Stomach (tissue), 4 donors: ENCODE results near the gene HELZ.

Experiments used
- CTCF ChIP-seq, 7 experiments: fragments of 450-650 bp in 4 of 7; fragments of 200-600 bp in 3 of 7; sonication (generic) in 3 of 7; IDR thresholded peaks; one replicate each; pipeline ENCODE4 v1.5.1; 2016 to 2019; ENCODE audit warnings: antibody characterized with exemption in 7 of 7, control low read depth in 2 of 7, mild to moderate bottlenecking in 1 of 7
- POLR2A ChIP-seq, 4 donors: fragments of 450-650 bp; IDR thresholded peaks; one replicate each; pipeline ENCODE4 v1.6.1; 2016; ENCODE audit warnings: antibody characterized with exemption in 4 of 4, control low read depth in 2 of 4, mild to moderate bottlenecking in 1 of 4, moderate library complexity in 1 of 4

DNA sequence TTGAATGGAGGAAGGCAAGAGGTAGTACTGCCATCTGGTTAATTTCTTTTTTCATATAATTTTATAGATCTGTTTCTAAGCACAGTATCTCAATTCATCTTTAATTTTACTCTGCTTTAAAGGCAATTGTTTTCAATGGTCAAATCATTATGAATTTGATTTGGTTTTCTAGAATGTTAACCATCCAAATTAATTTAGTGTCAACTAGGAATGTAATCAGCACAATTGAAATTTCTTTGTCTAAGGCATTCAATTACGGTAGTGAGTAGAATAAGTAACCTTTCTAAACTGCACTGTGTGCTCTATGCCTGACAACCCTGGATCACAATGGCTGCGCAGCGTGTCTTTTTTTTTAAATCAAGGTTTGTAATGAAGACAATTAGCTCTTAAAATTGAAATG, 156.4 kb downstream of the HELZ start:
- TF ChIP-seq CTCF (IDR thresholded peaks at IDR 0.05) (no peak), POLR2A (IDR thresholded peaks at IDR 0.05) (no peak)
